ENCODE measurements around the gene CAMK2D.

DNA sequence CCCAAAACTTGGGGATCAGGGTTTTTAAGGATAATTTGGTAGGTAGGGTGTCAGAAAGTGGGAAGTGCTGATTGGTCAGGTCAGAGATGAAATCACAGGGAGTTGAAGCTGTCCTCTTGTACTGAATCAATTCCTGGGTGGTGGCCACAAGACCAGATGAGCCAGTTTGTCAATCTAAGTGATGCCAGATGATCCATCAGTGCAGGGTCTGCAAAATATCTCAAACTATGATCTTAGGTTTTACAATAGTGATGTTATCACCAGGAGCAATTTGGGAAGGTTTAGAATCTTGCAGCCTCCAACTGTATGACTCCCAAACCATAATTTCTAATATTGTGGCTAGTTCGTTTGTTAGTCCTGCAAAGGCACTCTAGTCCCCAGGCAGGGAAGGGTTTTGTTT, 43.3 kb downstream of the CAMK2D start:
- TF ChIP-seq, protein P1, sequence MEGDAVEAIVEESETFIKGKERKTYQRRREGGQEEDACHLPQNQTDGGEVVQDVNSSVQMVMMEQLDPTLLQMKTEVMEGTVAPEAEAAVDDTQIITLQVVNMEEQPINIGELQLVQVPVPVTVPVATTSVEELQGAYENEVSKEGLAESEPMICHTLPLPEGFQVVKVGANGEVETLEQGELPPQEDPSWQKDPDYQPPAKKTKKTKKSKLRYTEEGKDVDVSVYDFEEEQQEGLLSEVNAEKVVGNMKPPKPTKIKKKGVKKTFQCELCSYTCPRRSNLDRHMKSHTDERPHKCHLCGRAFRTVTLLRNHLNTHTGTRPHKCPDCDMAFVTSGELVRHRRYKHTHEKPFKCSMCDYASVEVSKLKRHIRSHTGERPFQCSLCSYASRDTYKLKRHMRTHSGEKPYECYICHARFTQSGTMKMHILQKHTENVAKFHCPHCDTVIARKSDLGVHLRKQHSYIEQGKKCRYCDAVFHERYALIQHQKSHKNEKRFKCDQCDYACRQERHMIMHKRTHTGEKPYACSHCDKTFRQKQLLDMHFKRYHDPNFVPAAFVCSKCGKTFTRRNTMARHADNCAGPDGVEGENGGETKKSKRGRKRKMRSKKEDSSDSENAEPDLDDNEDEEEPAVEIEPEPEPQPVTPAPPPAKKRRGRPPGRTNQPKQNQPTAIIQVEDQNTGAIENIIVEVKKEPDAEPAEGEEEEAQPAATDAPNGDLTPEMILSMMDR (conservative IDR thresholded peaks at IDR 0.05; ENCODE audit: low read depth, low read length), result no peak
- no peak for TF ChIP-seq EZH2 (IDR thresholded peaks at IDR 0.05; ENCODE audit: borderline replicate concordance, low read depth, low read length, poor library complexity, severe bottlenecking)
